Measurements from ENCODE around the gene ZFP3. TPM values are rescaled to one million over a fixed set of nuclear protein-coding genes. Genes with fewer than 3 reads are reported as not detected.
"Not testable (repeated sequence)": the region's sequence is repeated elsewhere in the genome, so short reads cannot be mapped to it uniquely, and the experiment has no call there.

ZFP3 gene
- total and polyA plus RNA-seq, 8 donors = 1.9 to 5.2 (median 3.2) TPM

GRCh38 chr17:5050278-5050677 is 28.0 kb upstream of the ZFP3 start:
- FAIRE-seq (no peak), ATAC-seq (peak in 1 of 4 donors; percentile 24), DNase-seq (no peak)
- Histone ChIP-seq H3K4me3 (no peak overlapping the region), H3K36me3 (no peaks in the 10 kb centered on the region), H3K4me1 (no peaks in the 10 kb centered on the region), H3K27me3 (no peaks in the 10 kb centered on the region), H3K27ac (no peak overlapping the region), H3K9me3 (no peaks in the 10 kb centered on the region)
- intact Hi-C loops (cut with DNase I) = loop anchor here in 1 of 3 donors (10.0 kb wide), 1 partner anchor 135 kb away; no protein-coding TSS in a partner anchor
- no peak for TF ChIP-seq CTCF (IDR thresholded peaks at IDR 0.05)
- WGBS, 2 donors = 72 to 81% methylated on average over 9 of the region's 9 CpGs

- WGBS, 2 donors = 86 to 92% methylated on average over 10 of the region's 10 CpGs
- DNase-seq = no peak
- intact Hi-C loops (cut with DNase I) = loop anchor here in 1 of 3 donors (10.0 kb wide), 1 partner anchor 141 kb away; no protein-coding TSS in a partner anchor
- Histone ChIP-seq H3K27ac (no peak overlapping the region), H3K4me3 (no peak overlapping the region), H3K36me3 (no peaks in the 10 kb centered on the region), H3K4me1 (no peaks in the 10 kb centered on the region), H3K27me3 (no peaks in the 10 kb centered on the region), H3K9me3 (no peaks in the 10 kb centered on the region)
- no peak for TF ChIP-seq CTCF (IDR thresholded peaks at IDR 0.05)
- no peak for FAIRE-seq
- no peak for ATAC-seq
Measured at GRCh38 chr17:5055543-5055942, 22.7 kb upstream of the ZFP3 start.

- TF ChIP-seq CTCF (IDR thresholded peaks at IDR 0.05) = no peak
- no peak overlapping the region for H3K4me3 ChIP-seq
- WGBS, 2 donors = 71 to 91% methylated on average over 1 of the region's 1 CpG
- intact Hi-C loops (cut with DNase I) = loop anchor here in 1 of 3 donors (10.0 kb wide), 1 partner anchor 160 kb away; the partner anchor contains the start of gene CHRNE
- ATAC-seq (no peak), DNase-seq (no peak), FAIRE-seq (no peak)
- no peak overlapping the region for H3K27ac ChIP-seq
- H3K4me1 ChIP-seq = no peaks in the 10 kb centered on the region
- no peaks in the 10 kb centered on the region for H3K36me3 ChIP-seq
- no peaks in the 10 kb centered on the region for H3K27me3 ChIP-seq
- no peaks in the 10 kb centered on the region for H3K9me3 ChIP-seq
Measured at GRCh38 chr17:5065227-5065744, 13.0 kb upstream of the ZFP3 start.

- H3K4me3 ChIP-seq = no peak overlapping the region
- WGBS, 2 donors = 90 to 94% methylated on average over 3 of the region's 3 CpGs
- no peaks in the 10 kb centered on the region for H3K36me3 ChIP-seq
- no peak for TF ChIP-seq CTCF (IDR thresholded peaks at IDR 0.05)
- intact Hi-C loops (cut with DNase I) = loop anchor here in 1 of 3 donors (10.0 kb wide), 1 partner anchor 163 kb away; the partner anchor contains the start of gene CHRNE
- no peaks in the 10 kb centered on the region for H3K9me3 ChIP-seq
- no peaks in the 10 kb centered on the region for H3K27me3 ChIP-seq
- H3K4me1 ChIP-seq = no peaks in the 10 kb centered on the region
- FAIRE-seq = no peak
- no peak for DNase-seq
- no peak for ATAC-seq
- no peak overlapping the region for H3K27ac ChIP-seq
Measured at GRCh38 chr17:5068236-5068635, 10.0 kb upstream of the ZFP3 start.

GRCh38 chr17:5069724-5070123 is 8.5 kb upstream of the ZFP3 start:
- intact Hi-C loops (cut with DNase I) = loop anchor here in 1 of 3 donors (10.0 kb wide), 1 partner anchor 165 kb away; the partner anchor contains the start of gene CHRNE
- H3K27ac ChIP-seq = no peak overlapping the region

GRCh38 chr17:5075472-5075871 is 2.8 kb upstream of the ZFP3 start:
- H3K4me1 ChIP-seq; FAIRE-seq; intact Hi-C loops (cut with DNase I); H3K27ac ChIP-seq; ATAC-seq; H3K36me3 ChIP-seq; H3K27me3 ChIP-seq; DNase-seq; H3K4me3 ChIP-seq; H3K9me3 ChIP-seq: not testable (repeated sequence)
- 75 to 83% methylated on average over 4 of the region's 5 CpGs for WGBS, 2 donors

More at GRCh38 chr17:5069724-5070123, 8.5 kb upstream of the ZFP3 start:
- 59 to 77% methylated on average over 4 of the region's 4 CpGs for WGBS, 2 donors
- no peak for FAIRE-seq
- no peaks in the 10 kb centered on the region for H3K36me3 ChIP-seq
- no peaks in the 10 kb centered on the region for H3K27me3 ChIP-seq
- no peak for ATAC-seq
- H3K9me3 ChIP-seq = no peaks in the 10 kb centered on the region
- H3K4me1 ChIP-seq = no peaks in the 10 kb centered on the region
- TF ChIP-seq CTCF (IDR thresholded peaks at IDR 0.05) = no peak
- no peak overlapping the region for H3K4me3 ChIP-seq
- no peak for DNase-seq

- WGBS, 2 donors = 97 to 99% methylated on average over 24 of the region's 24 CpGs
- H3K27ac ChIP-seq = peak overlapping the region in 1 of 4 donors; percentile 77
- H3K9me3 ChIP-seq; DNase-seq; H3K27me3 ChIP-seq; H3K36me3 ChIP-seq; intact Hi-C loops (cut with DNase I); H3K4me1 ChIP-seq; FAIRE-seq; ATAC-seq: not testable (repeated sequence)
- H3K4me3 ChIP-seq = peak overlapping the region in 3 of 4 donors; percentile 52 to 77 (median 64)
Measured at GRCh38 chr17:5077275-5077674, 992 bp upstream of the ZFP3 start.

All from pancreas (tissue), 10 donors.